ENCODE results near the gene IP6K3. TPM values are rescaled to one million over a fixed set of nuclear protein-coding genes. Genes with fewer than 3 reads are reported as not detected.

Gene IP6K3
- total RNA-seq, 1 donor from 2014 or later, result 1.5 TPM

DNA sequence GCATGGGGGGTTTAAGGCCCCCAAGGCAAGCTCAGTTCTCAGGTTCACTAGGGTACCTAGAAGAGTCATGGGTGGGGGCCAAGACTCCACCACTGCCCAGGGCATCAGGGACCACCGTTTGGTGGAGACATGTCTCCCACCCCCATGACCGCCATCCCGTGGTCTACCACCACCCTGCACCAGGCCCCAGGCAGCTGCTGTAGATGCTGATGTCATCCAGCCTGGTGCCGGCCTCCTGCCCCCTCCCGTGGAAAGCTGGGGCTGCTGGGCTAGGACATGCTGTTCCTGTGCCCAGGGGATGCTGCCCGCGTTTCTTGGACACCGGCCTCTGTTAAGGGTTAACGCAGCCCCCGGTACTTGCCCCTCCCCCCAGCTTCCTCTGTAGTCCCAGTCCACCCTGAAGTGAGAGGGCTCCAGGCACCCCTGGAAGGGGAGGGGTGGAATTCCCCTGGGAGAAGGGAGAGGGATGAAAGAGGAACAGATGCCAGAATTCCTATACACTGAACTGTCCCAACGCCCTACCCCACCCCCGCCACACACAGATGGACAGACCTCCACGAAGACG, 587 bp downstream of the IP6K3 start:
- no peak for TF ChIP-seq POLR2A (IDR thresholded peaks at IDR 0.05)
- TF ChIP-seq POLR2AphosphoS5 (IDR thresholded peaks at IDR 0.05; ENCODE audit: insufficient read depth in 1 of 2, low read depth in 1 of 2), result peak in 1 of 2 donors; percentile 59
- intact Hi-C loops (cut with DNase I), result no loop called here
- DNase-seq (ENCODE audit: extremely low spot score in 2 of 2), result no peak
- peak overlapping the region; percentile 21 to 28 for H3K4me3 ChIP-seq
- peaks cover 40% of the 10 kb centered on the region for H3K4me1 ChIP-seq
- H3K36me3 ChIP-seq, result no peaks in the 10 kb centered on the region
- H3K9me3 ChIP-seq, result no peaks in the 10 kb centered on the region
- peak overlapping the region; percentile 73 for H3K27ac ChIP-seq
- no peaks in the 10 kb centered on the region for H3K27me3 ChIP-seq

DNA sequence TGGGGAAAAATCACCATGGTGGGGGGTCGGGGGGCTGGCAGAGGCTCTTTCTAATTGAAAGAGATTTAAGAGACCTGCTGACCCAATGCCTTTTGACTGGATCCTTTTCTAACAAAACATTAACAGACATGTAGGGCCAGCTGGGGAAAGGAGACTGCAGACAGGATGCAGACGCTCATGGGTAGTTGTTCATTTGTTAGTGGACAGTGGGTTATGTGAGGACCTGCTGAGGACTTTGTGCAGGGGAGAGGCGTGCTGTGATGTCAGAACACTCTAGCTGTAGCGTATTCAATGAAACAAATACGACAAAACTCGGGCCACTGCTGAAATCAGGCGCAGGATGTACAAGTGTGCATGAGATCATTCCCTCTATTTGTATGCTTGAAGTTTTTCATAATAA, 1.2 kb downstream of the IP6K3 start:
- intact Hi-C loops (cut with DNase I), result no loop called here
- Histone ChIP-seq H3K9me3 (no peaks in the 10 kb centered on the region), H3K4me1 (peaks cover 35% of the 10 kb centered on the region), H3K4me3 (peak overlapping the region in 1 of 2 donors; percentile 28), H3K27ac (peak overlapping the region; percentile 73), H3K27me3 (no peaks in the 10 kb centered on the region), H3K36me3 (no peaks in the 10 kb centered on the region)
- TF ChIP-seq POLR2A (IDR thresholded peaks at IDR 0.05), result no peak
- no peak for TF ChIP-seq POLR2AphosphoS5 (IDR thresholded peaks at IDR 0.05; ENCODE audit: insufficient read depth in 1 of 2, low read depth in 1 of 2)
- TF ChIP-seq CTCF (IDR thresholded peaks at IDR 0.05), result no peak
- no peak for DNase-seq (ENCODE audit: extremely low spot score in 2 of 2)

- DNase-seq (ENCODE audit: extremely low spot score in 2 of 2), result no peak
- Histone ChIP-seq H3K36me3 (no peaks in the 10 kb centered on the region), H3K9me3 (no peaks in the 10 kb centered on the region), H3K4me3 (no peak overlapping the region), H3K27ac (peak overlapping the region; percentile 73), H3K27me3 (no peaks in the 10 kb centered on the region), H3K4me1 (peaks cover 35% of the 10 kb centered on the region)
- peak in 1 of 2 donors; percentile 78 for TF ChIP-seq POLR2AphosphoS5 (IDR thresholded peaks at IDR 0.05; ENCODE audit: insufficient read depth in 1 of 2, low read depth in 1 of 2)
- no peak for TF ChIP-seq CTCF (IDR thresholded peaks at IDR 0.05)
- intact Hi-C loops (cut with DNase I), result no loop called here
These were observed 1.7 kb downstream of the IP6K3 start for GRCh38 chr6:33744895-33745546.

GRCh38 chr6:33744001-33744848, 2.5 kb downstream of the IP6K3 start:
- H3K36me3 ChIP-seq, result no peaks in the 10 kb centered on the region
- peak overlapping the region; percentile 73 for H3K27ac ChIP-seq
- no peaks in the 10 kb centered on the region for H3K27me3 ChIP-seq
- TF ChIP-seq POLR2A (IDR thresholded peaks at IDR 0.05), result no peak
- peak; percentile 58 to 91 (median 68) for TF ChIP-seq CTCF (IDR thresholded peaks at IDR 0.05)
- peak in 1 of 2 donors; percentile 64 for TF ChIP-seq POLR2AphosphoS5 (IDR thresholded peaks at IDR 0.05; ENCODE audit: insufficient read depth in 1 of 2, low read depth in 1 of 2)
- no peak for DNase-seq (ENCODE audit: extremely low spot score in 2 of 2)
- no peaks in the 10 kb centered on the region for H3K9me3 ChIP-seq
- peaks cover 38% of the 10 kb centered on the region for H3K4me1 ChIP-seq
- intact Hi-C loops (cut with DNase I), result no loop called here
- H3K4me3 ChIP-seq, result no peak overlapping the region

DNA sequence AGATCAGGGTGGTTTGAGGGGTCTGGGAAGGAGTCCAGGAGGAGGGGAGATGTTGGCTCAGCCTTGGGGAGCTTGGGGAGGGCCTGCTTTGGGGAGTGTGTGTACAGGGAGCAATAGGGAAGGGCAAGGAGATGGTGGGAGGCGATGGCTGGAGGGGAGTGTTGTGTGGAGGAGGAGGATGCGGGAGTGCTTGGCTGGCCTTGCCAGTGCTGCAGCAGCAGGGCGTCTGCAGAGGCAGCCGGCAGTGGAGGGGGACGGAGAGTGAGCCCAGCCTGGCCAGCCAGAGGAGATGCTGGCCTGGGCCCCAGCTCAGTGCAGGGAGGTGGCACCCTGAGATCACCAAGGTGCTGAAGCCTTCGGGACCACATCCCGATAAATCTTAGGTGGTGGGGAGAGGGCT, 3.9 kb downstream of the IP6K3 start:
- Histone ChIP-seq H3K4me3 (no peak overlapping the region), H3K4me1 (peaks cover 38% of the 10 kb centered on the region), H3K36me3 (no peaks in the 10 kb centered on the region), H3K27ac (no peak overlapping the region), H3K27me3 (no peaks in the 10 kb centered on the region), H3K9me3 (no peaks in the 10 kb centered on the region)
- intact Hi-C loops (cut with DNase I), result no loop called here
- DNase-seq (ENCODE audit: extremely low spot score in 2 of 2), result no peak
- TF ChIP-seq POLR2A (IDR thresholded peaks at IDR 0.05) (no peak), POLR2AphosphoS5 (IDR thresholded peaks at IDR 0.05; ENCODE audit: insufficient read depth in 1 of 2, low read depth in 1 of 2) (no peak), CTCF (IDR thresholded peaks at IDR 0.05) (no peak)

Measured in vagina (tissue), 2 donors.